Calu3 (cell line): ENCODE data around the gene SP140. TPM values are rescaled to one million over a fixed set of nuclear protein-coding genes. Genes with fewer than 3 reads are reported as not detected.

Experiments used
- BruUV-seq: library from RNA; stranded (reverse); fragments of 400-500 nt; replicated peaks from 2 replicates; lab custom pipeline; 2021; lab: Mats Ljungman, UMichigan
- CTCF ChIA-PET: fragments of 300-600 bp; sonication (Branson Sonifier 250); formaldehyde crosslinking; loops from one replicate; lab custom pipeline; 2022; ENCODE audit warnings: antibody characterized with exemption; lab: Charles Lee
- DNase-seq: peaks from one replicate; pipeline ENCODE4 v3.0.0; 2022
- H3K27ac Mint-ChIP-seq: one replicate; pipeline ENCODE4 v1.8.0; 2022; ENCODE audit warnings: mixed read lengths; ENCODE audit not compliant: unreplicated experiment
- H3K27me3 Mint-ChIP-seq: one replicate; pipeline ENCODE4 v1.8.0; 2022; ENCODE audit warnings: mixed read lengths; ENCODE audit not compliant: unreplicated experiment
- H3K36me3 Mint-ChIP-seq: one replicate; pipeline ENCODE4 v1.8.0; 2022; ENCODE audit warnings: mild to moderate bottlenecking, moderate library complexity, mixed read lengths; ENCODE audit not compliant: insufficient read depth, unreplicated experiment
- H3K4me1 Mint-ChIP-seq: one replicate; pipeline ENCODE4 v1.8.0; 2022; ENCODE audit warnings: mild to moderate bottlenecking, low read depth, mixed read lengths; ENCODE audit not compliant: unreplicated experiment
- H3K4me3 Mint-ChIP-seq: one replicate; pipeline ENCODE4 v1.8.0; 2022; ENCODE audit warnings: mild to moderate bottlenecking, low read depth, moderate library complexity, mixed read lengths; ENCODE audit not compliant: unreplicated experiment
- H3K9me3 Mint-ChIP-seq: one replicate; pipeline ENCODE4 v1.8.0; 2022; ENCODE audit warnings: low read depth, mixed read lengths; ENCODE audit not compliant: unreplicated experiment
- CTCF ChIP-seq: fragments of 200-600 bp; IDR thresholded peaks from one replicate; pipeline ENCODE4 v1.8.0; 2022; ENCODE audit warnings: antibody characterized with exemption; ENCODE audit not compliant: unreplicated experiment
- intact Hi-C: fragments of 100-400 bp; cut with micrococcal nuclease; formaldehyde crosslinking; loops from one replicate; pipeline ENCODE4 v1.10.0; 2022; ENCODE audit not compliant: unreplicated experiment
- total RNA-seq: library from RNA; stranded (reverse); gene quantifications from 2 replicates; pipeline ENCODE4 v1.2.3, GENCODE V29; 2022

Gene SP140
- total RNA-seq, 1 experiment from 2014 or later, result 10.9 TPM

DNA sequence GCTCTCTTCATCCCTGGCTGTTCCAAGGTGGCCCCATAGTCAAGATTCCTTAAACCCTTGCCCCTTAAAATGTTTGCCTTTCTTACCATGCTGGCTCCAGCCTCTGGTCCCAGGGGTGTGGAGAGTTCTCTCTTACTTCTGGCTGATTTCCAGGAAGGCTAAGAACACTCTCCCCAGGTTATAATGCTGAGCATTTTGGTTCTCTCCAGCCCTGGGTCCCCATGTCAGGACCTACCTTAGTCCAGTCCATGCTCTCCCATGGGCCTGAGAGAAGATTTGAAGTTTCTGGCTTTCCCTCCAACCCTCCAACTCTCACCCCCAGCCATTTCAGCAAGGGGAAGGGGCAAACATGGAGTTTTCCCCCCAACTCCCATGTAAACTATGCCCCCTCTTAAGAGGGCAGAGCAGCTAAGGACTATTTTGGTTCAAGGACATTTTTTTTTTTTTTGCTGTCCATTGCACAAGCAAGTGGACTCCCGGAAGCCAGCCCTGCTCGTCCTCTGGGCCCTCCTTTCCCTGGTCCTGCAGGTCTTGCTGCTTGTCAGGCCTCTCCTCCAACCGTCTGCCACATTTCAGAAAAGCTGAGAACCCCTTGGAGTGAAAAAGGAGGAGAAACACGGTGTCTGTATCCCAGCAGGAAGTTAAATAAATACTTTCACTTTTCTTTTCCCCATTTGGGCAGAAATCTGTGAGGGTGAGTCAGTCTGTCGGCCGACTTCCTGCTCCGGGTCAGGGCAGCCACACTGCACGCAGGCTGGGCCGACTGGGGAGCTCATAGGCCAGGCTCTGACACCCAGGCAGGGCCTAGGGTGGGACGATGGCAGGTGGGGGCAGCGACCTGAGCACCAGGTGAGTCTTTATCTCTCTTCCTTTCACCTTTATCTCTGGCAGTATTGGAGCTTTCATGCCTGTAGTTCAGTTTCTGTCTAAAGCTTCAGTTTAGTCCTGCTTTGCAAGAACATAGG is 101.2 kb downstream of the SP140 start, which contains the start of gene SP140L:
TSS of gene SP140L (plus strand) at position 741 of the 965 bp plus-strand sequence. CDS start at position 818, 77 bp downstream.
- TSS peak; percentile 90 for BruUV-seq
- H3K27ac Mint-ChIP-seq, result peak within 1 kb of the TSS; percentile 99
- peak; percentile 82 for DNase-seq
- H3K9me3 Mint-ChIP-seq, result peaks cover 5% of the 10 kb centered on the region
- CTCF ChIA-PET, result interaction anchor here (0.9 to 1.0 kb wide), 2 partner anchors 97 to 260 kb away, joined by 3 read pairs; no protein-coding TSS in a partner anchor
- intact Hi-C loops, result loop anchor here (2.0 to 10.0 kb wide), 3 partner anchors 91 to 288 kb away; partner anchors contain the start of gene SP100
- peak within 1 kb of the TSS; percentile 89 for H3K4me3 Mint-ChIP-seq
- no peaks in the 10 kb centered on the region for H3K27me3 Mint-ChIP-seq
- H3K4me1 Mint-ChIP-seq, result peaks cover 51% of the 10 kb centered on the region
- peaks cover 38% of the 10 kb centered on the region for H3K36me3 Mint-ChIP-seq
- no peak for TF ChIP-seq CTCF

DNA sequence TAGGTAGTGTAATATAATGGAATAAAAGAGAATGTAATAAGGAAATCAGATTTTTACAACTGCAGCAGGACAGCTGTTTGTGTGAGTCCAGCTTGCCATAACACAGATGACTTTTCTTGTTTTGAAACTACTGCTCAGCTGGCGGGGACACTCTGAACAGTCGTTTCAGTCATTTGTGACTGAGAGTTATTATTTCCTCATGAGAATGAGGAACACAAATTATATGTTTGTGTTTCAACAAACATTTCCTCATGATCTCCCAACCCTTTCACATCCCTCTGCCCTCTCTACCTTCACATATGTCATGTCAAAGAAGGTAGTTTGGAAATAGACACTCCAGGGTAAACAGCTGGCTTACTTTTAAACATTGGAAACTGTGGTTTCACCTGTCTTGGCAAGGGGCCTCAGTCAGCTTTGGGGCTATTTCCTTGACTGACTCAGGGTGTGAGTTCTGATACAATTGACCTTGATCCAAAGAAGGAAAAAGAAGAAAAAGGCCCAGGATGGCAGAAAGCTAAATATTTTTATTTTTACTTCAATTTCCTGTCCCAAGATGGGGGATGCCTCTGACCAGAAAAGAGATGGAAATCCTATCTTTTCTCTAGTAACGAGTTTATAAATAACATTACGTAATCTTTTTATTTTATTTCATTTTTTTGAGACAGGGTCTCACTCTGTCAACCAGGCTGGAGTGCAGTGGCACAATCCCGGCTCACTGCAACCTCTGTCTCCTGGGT is 102.0 kb downstream of the SP140 start:
- no peak for TF ChIP-seq CTCF
- TSS peak; percentile 57 for BruUV-seq
- Mint-ChIP-seq H3K4me3 (peak overlapping the region; percentile 89), H3K4me1 (peaks cover 51% of the 10 kb centered on the region), H3K36me3 (peaks cover 34% of the 10 kb centered on the region), H3K27me3 (no peaks in the 10 kb centered on the region), H3K27ac (peak overlapping the region; percentile 99), H3K9me3 (peaks cover under 1% of the 10 kb centered on the region)
- CTCF ChIA-PET, result interaction anchor here (0.9 to 1.0 kb wide), 2 partner anchors 98 to 261 kb away, joined by 3 read pairs; no protein-coding TSS in a partner anchor
- intact Hi-C loops, result loop anchor here (2.0 to 10.0 kb wide), 3 partner anchors 90 to 287 kb away; partner anchors contain the start of gene SP100
- DNase-seq, result peak; percentile 28

DNA sequence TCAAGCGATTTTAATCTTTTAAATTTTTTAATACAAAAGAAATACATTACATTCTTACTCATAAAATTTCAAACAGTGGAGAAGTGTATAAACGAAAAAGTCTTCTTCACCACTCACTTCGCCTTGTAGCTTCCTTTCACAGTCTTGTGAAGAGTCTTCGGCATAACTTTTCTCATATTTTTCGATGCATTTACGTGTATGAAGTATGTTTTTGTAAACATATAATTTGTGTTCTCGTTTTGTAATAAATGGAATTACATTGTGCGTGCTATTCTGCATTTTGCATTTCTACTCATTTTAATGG is 102.6 kb downstream of the SP140 start:
- H3K4me3 Mint-ChIP-seq, result peak overlapping the region; percentile 89
- H3K9me3 Mint-ChIP-seq, result no peaks in the 10 kb centered on the region
- H3K4me1 Mint-ChIP-seq, result peaks cover 51% of the 10 kb centered on the region
- no TSS peak for BruUV-seq
- H3K36me3 Mint-ChIP-seq, result peaks cover 28% of the 10 kb centered on the region
- no peak for TF ChIP-seq CTCF
- intact Hi-C loops, result loop anchor here (5.0 to 10.0 kb wide), 2 partner anchors 89 to 287 kb away; partner anchors contain the start of gene SP100
- DNase-seq, result no peak
- CTCF ChIA-PET, result no interaction called here
- no peaks in the 10 kb centered on the region for H3K27me3 Mint-ChIP-seq
- H3K27ac Mint-ChIP-seq, result peak overlapping the region; percentile 66

- Mint-ChIP-seq H3K9me3 (no peaks in the 10 kb centered on the region), H3K36me3 (peaks cover 26% of the 10 kb centered on the region), H3K4me1 (peaks cover 49% of the 10 kb centered on the region), H3K27me3 (no peaks in the 10 kb centered on the region), H3K27ac (no peak overlapping the region), H3K4me3 (no peak overlapping the region)
- intact Hi-C loops, result loop anchor here (5.0 to 10.0 kb wide), 2 partner anchors 87 to 285 kb away; partner anchors contain the start of gene SP100
- CTCF ChIA-PET, result no interaction called here
- no TSS peak for BruUV-seq
- DNase-seq, result no peak
- TF ChIP-seq CTCF, result no peak
Measured at GRCh38 chr2:230329946-230330605, 104.5 kb downstream of the SP140 start.
